DMS53 treated with DMSO at 0.1 percent for 48 hours (cell line): ENCODE data around the gene XAB2.
A peak's percentile ranks its signal among the peaks of the same experiment; 100 is the strongest.

Experiments used
- DNase-seq: peaks from one replicate; lab custom pipeline; 2025; ENCODE audit not compliant: unreplicated experiment; lab: John Stamatoyannopoulos, UW

XAB2 gene

DNA sequence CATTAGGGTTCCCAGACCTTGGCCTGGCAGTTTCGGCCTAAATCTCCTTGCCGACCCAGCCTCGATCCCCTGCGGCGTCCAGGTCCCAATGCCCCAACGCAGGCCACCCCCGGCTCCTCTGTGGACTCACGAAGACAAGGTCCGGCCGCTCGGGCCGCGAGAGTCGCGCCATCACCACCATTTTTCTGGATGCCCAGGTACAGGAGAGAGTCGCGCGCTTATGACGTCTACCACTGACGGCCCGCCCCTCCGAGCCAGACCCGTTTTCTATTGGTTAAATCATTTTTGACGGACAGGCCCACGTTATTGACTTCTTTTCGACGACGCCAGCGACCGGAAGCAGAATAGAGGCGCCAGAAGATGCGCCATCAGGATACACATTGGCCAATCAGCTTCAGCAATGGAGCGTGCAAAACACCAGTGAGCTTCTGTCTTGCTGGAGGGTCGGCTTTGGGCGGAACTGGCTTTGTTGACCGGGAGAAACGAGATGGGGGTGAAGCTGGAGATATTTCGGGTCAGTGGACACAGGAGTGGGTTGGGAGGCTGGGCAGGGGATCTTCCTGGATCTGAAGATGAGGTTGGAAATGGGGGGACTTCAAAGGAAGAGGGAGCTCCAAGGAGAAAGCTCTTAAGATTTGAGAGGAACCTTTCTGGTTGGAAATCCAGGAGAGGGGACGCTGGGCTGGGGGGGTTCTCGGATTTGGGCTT, at the start of gene XAB2, which contains the start of gene PET100:
TSS of gene XAB2 (minus strand) at position 199 of the 708 bp plus-strand sequence. CDS start at position 181, 18 bp downstream.
TSS of gene PET100 (plus strand) at position 447 of the 708 bp plus-strand sequence. CDS start at position 488, 41 bp downstream.
- DNase-seq, result peak; percentile 92

DNA sequence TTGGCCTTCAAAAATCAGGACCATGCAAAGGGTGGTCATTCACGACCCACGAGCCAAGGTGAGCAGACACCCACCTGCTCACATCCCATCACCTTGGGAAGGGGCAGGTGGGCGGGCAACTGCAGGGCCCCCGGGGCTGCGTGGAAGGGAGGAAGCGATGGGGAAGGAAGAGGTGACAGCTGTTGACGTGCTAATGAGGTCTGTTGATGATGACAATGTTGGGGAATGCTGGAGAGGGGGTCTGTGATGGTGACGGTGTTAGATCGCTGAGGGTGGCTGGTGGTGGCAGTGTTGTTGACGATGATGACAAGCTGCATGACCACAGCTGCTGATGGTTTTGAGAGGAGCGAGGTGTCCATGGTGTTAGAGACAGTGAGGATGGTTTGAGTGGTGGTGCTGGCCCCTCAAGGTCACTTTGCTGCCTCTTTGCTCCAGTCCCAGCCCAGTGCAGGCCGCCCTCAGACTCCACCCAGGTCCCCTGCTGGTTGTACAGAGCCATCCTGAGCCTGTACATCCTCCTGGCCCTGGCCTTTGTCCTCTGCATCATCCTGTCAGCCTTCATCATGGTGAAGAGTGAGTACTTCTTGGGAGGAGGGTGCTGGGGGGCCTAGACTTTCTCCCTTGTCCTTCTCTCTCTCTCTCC, 48.4 kb upstream of the XAB2 start:
- no peak for DNase-seq

DNA sequence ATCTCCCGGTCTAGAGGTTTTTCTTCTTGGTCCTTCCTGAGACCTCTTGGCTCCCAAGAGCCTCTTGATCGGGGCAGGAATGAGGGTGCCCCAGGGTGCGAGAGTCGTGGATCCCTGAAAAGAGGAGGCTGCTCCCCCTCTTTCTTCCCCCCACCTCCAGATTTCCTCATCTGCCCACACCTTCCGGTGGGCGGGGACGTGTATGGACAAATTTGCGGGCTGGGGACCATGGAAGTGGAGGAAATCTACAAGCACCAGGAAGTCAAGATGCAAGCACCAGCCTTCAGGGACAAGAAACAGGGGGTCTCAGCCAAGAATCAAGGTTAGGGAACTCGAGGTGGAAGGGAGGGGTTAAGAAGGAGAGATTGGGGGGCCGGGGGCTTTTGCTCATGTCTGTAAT, 47.5 kb upstream of the XAB2 start, which contains the start of gene MCEMP1:
TSS of gene MCEMP1 (plus strand) at position 237 of the 400 bp plus-strand sequence. CDS start at position 268, 31 bp downstream.
- no peak for DNase-seq

DNA sequence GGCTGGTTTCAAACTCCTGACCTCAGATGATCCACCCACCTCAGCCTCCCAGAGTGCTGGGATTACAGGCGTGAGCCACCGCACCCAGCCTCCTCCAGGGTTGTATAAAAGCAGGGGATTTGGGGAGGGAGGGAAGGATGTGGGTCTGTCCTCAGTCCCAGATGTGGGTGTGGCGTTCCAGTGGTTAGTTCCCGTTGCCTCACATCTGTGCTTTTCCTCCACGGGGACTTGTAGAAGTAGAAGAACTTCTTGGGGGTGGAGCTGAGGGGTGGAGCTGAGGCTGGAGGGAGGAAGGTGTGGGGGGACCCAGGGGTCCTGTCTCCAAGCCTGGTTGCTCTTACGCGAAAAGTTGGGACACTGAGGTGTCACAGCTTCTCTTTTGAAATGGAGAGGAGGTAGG, 47.0 kb upstream of the XAB2 start:
- no peak for DNase-seq

DNA sequence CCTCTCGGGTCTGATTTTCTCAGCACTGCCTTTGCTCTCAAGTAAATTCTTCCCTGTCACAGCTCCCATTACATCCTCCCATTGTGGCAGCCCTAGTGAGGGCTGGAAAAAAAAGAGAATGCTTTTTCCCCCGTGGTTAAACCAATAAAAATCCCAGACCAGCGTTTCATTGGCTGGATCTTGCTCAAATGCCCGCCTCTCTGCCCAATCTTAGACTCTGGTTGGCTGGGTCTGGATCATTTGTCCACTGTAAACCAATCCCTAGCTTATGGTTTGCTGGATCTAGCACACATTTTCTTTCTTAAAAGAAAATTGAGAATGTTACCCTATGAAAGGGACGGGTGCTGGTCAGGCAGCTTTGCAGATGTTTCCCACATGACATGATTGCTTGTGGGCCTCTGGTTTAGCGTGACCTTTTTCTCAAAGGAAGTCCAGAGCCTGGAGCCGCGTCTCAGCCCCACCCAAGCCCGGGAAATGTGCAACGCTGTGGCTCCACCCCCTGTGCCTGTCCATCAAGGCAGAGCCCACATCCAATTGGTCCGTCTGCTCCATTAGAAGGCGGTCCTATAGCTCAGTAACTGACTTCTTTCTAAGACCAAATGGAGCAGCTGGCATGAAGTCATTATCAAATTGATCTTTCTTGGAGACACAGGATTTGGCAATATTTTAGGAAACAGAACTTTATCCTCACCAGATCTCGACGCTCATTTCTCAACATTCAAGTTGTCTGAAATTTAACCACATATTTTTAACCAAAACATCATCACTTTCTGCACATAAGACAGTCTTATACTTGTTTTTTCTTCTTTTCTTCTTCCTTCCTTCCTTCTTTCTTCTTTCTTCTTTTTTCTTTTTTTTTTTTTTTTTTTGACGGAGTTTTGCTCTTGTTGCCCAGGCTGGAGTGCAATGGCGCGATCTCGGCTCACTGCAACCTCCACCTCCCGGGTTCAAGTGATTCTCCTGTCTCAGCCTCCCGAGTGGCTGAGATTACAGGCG, 45.0 kb upstream of the XAB2 start:
- no peak for DNase-seq

DNA sequence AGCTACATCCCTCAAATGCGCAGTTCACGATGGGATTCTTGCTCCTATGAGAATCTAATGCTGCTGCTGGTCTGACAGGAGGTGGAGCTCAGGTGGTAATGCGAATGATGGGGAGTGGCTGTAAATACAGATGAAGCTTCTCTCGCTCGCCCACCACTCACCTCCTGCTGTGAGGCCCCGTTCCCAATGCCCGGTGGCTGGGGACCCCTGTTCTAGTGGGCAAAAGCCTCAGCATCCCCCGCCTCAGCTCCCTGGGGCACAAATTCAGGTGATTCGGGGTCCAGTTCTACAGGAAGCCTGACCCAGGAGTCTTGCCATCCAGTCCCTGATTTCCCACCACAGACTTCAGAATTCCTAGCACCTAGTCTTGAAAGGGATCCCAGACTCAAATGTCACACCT, 43.2 kb upstream of the XAB2 start:
- DNase-seq, result no peak

DNA sequence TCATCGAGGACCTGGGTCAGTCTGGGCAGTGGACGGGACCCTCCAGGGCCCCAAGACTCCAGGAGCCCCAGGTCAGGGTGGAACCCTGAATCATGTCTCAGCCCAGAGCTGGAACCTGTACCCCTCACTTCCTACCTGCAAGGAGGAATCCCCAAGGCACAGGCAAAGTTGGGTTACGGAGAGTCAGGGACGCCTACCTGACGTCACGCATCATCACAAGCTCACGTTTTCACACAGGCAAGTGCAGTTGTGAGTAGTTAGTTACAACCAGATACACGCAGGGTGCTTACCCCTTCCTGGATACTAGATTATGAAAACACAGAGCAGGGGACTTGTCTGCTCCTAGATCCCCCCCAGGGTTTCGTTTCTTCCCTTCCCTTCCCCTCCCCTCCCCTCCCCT, 41.4 kb upstream of the XAB2 start:
- no peak for DNase-seq

DNA sequence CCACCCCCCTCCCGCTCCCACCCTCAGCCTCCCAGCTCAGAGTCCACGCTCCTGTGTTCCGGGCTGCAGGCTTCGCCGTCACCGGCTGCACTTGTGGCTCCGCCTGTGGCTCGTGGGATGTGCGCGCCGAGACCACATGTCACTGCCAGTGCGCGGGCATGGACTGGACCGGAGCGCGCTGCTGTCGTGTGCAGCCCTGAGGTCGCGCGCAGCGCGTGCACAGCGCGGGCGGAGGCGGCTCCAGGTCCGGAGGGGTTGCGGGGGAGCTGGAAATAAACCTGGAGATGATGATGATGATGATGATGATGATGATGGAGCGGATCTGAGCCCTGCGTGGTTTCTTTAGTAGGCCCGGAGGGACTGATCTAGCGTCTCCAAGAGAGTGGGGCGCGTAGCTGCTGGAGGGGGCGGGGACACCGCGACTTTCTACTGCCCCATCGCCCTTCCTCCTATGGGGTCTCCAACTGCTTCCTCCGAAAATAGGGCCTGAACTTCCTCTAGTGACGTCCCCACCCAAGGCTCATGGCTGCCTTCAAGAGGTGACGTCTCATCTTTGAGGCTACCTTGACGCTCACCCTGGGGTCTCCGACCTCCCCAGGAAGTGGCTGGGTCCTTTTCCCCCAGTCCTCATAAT, 40.9 kb upstream of the XAB2 start:
- DNase-seq, result no peak

DNA sequence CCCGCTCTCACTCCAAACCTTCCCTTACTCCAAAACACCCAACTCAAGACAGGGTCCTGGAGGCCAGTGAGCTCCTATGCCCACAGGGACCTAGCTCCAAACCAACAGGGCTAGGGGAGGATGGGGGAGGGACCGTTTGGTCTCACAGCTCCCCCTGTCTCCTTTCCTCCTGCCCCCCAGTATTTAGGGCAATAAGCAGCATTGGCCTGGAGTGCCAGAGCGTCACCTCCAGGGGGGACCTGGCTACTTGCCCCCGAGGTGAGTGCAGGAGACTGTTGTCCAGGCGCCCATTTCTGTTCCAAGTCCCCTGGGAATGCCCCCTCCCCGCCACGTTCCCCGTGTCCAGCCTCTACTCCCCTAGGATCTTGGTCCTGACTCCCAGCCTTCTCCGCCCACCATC, 40.3 kb upstream of the XAB2 start:
- DNase-seq, result no peak

DNA sequence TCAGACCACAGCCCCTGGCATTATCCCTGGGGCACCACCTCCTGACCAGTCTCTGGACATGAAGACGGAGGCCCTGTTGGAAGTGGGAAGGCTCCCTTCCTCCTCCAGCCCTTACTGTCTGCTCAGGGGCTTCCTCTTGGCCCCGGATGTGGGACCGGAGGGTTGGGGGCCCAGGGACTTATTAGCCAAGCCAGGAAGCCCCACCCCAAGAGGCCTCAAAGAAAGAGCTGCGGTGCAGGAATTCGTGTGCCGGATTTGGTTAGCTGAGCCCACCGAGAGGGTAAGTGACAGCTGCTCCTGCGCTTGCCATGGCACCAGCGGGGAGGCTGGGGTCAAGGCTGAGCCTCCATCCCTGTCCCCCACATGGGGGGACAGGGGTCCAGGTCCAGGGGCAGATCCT, 39.5 kb upstream of the XAB2 start, which contains the start of gene RETN:
TSS of gene RETN (plus strand) at position 208 of the 400 bp plus-strand sequence. CDS start 278 bp downstream, outside the sequence.
- DNase-seq, result no peak

DNA sequence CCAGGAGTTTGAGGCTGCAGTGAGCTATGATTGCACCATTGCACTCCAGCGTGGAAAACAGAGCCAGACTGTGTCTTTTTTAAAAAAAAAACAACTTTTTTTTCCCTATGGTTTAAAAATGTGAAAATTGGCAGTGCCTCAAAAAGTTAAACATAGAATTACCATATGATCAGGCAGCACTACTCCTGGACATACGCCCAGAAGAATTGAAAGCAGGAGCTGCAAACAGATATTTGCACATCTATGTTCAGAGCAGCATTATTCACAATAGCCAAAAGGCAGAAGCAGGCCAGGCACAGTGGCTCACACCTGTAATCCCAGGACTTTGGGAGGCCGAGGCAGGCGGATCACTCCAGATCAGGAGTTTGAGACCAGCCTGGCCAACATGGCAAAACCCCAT, 35.7 kb upstream of the XAB2 start:
- no peak for DNase-seq

DNA sequence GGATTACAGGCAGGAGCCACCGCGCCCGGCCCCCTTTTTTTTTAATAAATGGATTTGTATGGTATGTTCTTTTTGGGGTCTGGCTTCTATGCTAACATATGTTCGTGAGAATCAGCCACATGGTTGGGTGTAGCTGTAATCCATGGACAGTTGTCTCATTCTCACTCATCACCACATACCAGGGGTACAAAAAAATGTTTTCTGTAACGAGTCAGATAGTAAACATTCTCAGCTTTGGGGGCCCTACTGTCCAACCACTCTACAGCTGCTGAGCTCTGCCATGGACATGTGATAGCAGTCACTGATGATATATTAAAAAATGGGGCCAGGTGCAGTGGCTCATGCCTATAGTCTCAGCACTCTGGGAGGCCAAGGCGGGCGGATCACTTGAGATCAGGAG, 34.4 kb upstream of the XAB2 start:
- no peak for DNase-seq

DNA sequence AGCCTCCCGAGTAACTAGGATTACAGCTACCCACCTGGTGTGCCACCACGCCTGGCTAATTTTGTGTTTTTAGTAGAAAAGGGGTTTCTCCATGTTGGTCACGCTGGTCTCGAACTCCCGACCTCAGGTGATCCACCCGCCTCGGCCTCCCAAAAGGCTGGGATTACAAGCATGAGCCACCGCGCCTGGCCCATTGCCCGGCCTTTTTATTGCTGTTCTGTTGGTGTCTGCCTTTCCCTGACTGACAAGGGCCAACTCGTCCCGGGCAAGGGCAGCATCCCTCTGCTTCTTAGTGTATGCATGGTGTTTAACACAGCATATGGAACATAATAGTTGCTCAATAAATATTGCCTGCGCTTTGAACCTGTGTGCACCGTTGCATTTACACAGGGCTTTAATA, 33.3 kb upstream of the XAB2 start:
- DNase-seq, result no peak

DNA sequence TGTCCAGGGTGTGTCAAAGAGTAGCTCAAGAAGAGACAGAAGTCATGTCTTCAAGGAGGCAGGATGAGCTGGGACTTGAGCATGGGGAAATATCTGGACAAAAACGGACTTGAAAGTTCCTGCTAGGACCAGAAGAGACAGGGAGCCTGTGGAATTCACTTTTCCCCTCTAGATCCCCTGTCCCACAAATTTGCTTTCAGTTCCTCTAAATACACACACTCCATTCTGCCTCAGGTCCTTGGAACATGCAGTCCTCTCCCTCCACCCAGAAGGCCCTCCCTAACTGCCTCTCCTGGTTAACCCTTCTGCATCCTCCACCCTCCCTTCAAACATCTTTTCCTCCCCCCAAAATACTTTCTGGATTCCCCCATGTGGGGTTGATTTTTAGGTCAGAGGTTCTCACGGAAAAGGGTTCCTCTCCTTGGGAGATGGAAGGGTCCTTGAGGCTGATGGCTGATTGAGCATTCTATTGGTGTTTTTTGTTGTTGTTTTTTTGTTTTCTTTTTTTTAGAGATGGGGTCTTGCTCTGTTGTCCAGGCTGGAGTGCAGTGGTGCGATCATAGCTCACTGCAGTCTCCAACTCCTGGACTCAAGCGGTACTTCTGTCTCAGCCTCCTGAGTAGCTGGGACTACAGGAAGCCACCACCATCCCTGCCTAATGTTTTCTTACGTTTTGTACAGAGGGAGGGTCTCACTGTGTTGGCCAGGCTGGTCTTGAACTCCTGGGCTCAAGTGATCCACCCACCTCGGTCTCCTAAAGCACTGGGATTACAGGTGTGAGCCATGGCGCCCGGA, 32.6 kb upstream of the XAB2 start:
- no peak for DNase-seq

DNA sequence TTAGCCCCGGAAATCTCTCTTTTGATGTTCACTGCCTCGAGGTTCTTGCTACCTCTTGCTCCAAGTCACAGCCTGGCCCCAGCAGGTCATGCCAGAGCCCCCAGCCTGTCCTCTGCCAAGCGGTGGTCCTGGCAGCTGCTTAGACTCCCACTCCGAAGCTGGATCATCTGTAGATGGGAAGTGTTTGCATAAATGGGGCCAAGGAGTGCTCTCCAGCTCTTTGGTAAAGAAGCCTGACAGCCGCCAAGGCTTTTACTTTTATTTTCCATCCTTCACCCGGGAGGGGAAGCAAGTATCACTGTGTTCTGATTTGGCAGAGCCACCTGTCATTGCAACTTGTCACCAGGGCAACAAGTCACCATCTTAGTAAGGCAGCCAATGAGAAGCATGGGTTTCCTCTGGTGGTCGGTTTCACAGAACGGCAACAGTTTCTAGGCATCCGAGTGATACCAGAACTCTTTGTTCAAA, 28.9 kb upstream of the XAB2 start:
- no peak for DNase-seq

DNA sequence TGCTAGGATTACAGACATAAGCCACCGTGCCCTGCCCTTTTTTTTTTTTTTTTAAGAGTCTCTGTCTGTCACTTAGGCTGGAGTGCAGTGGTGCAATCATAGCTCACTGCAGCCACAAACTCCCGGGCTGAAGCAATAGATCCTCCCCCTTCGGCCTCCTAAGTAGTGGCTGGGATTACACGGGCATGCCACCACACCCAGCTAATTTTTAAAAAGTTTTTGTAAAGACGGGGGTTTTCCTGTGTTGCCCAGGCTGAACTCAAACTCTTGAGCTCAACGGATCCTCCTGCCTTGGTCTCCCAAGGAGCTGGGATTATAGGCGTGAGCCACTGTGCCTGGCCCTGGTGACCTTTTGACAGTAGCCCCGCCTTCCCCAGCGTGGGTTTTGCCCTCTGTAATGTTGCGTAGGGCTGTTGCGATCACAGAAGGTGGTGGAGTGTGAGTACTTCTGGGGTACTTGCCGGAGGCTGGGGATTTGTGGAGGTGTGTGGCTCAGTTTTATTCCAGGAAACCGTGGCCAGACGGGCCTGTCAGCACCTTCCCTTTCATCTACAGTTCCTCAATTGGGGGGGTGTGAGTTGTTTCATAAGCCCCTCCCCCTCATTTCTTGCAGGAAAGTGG, 27.9 kb upstream of the XAB2 start:
- no peak for DNase-seq

DNA sequence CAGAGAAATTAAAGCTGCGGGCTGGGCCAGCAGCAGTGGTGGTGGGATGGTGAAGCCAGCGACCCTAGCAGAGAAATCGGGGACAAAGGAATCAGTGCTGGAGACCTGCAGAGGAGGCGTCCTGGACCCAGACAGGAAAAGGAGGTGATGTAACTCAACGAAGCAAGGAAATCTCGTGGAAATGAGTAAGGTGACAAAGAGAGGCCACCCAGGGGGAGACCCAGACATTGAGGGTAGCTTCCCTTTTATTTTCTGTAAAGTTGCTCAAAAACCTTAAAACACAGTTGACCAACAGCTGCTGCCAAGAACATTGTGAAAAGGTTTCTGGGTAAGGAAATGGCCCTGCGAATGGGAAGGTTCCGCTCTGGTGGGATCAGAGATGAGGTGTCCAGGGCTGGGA, 26.2 kb upstream of the XAB2 start:
- DNase-seq, result no peak

DNA sequence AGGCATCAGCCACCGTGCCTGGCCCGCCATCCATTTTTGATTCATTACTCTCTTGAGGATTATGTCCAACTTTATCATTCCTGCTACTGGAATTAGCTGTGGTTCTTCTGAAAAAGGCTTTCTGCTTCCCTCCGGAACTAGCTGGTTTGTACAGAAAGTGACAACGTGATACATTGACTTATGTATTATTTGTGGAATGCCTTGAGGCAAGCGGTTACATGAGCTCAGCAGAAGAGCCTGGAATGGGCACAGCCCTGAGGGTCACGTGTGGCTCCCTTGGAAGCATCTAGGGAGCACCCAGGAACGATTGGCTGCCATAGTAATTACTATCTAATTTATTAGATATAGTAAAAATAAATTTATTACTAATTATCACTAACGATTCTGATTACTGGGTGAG, 25.1 kb upstream of the XAB2 start:
- DNase-seq, result no peak

DNA sequence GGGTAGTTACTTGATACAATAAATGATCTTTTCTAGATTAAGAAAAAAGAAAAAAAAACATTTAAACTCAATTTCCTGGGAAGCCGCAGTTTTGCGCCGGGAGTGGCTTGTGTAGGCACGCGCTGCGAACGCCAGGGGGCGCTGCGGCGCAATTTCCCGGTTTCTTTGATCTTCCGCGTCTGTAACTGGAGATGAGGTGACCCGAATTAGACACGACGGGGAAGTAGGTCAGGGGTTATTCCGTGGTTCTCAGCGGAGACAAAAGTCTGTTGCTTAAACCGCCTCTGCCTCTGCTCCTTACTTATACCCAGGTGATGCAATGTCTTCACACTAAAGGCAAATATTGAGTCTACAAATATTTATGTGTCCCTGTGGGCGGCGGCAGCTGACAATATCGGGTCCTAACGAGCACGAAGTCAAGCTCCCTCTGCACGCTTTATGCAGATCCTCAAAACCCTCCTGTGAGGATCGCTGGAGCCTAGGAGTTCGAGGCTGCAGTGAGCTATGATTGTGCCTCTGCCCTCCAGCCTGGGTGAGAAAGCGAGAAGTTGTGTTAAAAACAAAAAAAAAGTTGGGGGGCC, 22.8 kb upstream of the XAB2 start:
- DNase-seq, result peak; percentile 83
